Colonic mucosa (tissue), 4 donors: ENCODE measurements around the gene ANXA2. TPM values are rescaled to one million over a fixed set of nuclear protein-coding genes. Genes with fewer than 3 reads are reported as not detected.

Experiments
- DNase-seq: peaks from one replicate; pipeline ENCODE4 v3.0.0-alpha.2; 2020
- H3K27ac ChIP-seq: fragments of 200-600 bp; one replicate; pipeline ENCODE4 v1.8.0; 2021
- H3K27me3 ChIP-seq: fragments of 200-600 bp; one replicate; pipeline ENCODE4 v1.8.0; 2021
- H3K36me3 ChIP-seq: fragments of 200-600 bp; one replicate; pipeline ENCODE4 v1.8.0; 2021
- H3K4me1 ChIP-seq: fragments of 200-600 bp; one replicate; pipeline ENCODE4 v1.8.0; 2021; ENCODE audit warnings: mild to moderate bottlenecking
- H3K4me3 ChIP-seq: fragments of 200-600 bp; one replicate; pipeline ENCODE4 v1.8.0; 2021
- H3K9ac ChIP-seq, 2 donors: one replicate each; pipeline ENCODE4 v1.7.0; 2013; ENCODE audit warnings: control low read depth in 2 of 2, low read depth in 2 of 2, low read length in 2 of 2
- H3K9me3 ChIP-seq: fragments of 200-600 bp; one replicate; pipeline ENCODE4 v1.8.0; 2021
- intact Hi-C: fragments of 100-400 bp; cut with DNase I; formaldehyde crosslinking; loops from one replicate; pipeline ENCODE4 v1.14.1; 2022
- total RNA-seq, 2 donors: library from RNA; stranded (reverse); fragmentation: NEBNext Ultra II Directional in 1 of 2; extraction: Animal tissue kit (Norgen Biotek cat#: 25700) in 1 of 2; gene quantifications; one replicate each; pipeline ENCODE4 v1.2.1, GENCODE V29; 2021
- TF ChIP-seq, protein P1 (sequence below): fragments of 200-600 bp; IDR thresholded peaks from one replicate; pipeline ENCODE4 v1.8.0; 2022; ENCODE audit warnings: antibody characterized with exemption, mild to moderate bottlenecking
- donor health status: healthy.
- donor health status: DM: no; HTN: no; CAD: no.
- donor health status: DM: no; HTN: no; CAD: no.

Gene ANXA2
- total RNA-seq, 2 donors from 2014 or later = 813 to 816 TPM

DNA sequence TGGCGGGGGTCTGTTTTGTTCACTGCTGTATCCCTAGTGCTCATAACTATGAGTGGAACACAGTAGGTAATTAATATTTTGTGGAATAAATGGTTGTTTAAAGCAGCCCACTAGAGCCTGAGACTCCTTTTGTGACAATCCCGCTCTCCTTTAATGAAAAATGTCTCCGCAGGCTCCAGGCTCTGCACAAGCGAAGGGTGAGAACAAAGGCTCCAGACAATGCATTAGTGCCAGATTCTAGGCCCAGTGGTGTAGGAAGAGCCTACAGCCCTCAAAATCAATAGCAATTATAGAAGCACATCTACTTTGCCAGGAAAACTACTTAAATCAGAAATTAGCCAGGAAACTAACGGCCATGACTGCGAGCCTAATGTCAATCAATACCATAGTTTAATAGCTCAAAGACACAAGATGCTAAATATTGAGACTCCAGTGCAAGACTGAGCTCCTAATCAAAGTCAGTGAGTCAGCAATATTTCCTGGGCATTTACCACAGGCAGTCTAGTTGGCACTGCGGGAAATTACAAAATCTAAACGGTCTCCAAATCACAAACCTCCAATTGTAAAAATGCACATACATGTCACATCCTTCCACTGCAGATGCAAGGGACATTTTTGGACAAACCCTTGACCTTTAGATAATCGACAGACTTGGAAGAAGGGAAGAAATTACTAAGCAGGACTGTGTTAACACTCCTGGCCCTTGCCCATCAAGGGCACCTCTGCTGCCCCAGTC, 2.3 kb downstream of the ANXA2 start:
- H3K9ac ChIP-seq = peak overlapping the region in 1 of 2 donors; percentile 99
- no peaks in the 10 kb centered on the region for H3K36me3 ChIP-seq
- H3K4me3 ChIP-seq = peak overlapping the region; percentile 74
- no peaks in the 10 kb centered on the region for H3K9me3 ChIP-seq
- no peak for DNase-seq
- peak overlapping the region; percentile 95 for H3K27ac ChIP-seq
- intact Hi-C loops = no loop called here
- H3K4me1 ChIP-seq = peaks cover 4% of the 10 kb centered on the region
- no peaks in the 10 kb centered on the region for H3K27me3 ChIP-seq
- TF ChIP-seq, protein P1, sequence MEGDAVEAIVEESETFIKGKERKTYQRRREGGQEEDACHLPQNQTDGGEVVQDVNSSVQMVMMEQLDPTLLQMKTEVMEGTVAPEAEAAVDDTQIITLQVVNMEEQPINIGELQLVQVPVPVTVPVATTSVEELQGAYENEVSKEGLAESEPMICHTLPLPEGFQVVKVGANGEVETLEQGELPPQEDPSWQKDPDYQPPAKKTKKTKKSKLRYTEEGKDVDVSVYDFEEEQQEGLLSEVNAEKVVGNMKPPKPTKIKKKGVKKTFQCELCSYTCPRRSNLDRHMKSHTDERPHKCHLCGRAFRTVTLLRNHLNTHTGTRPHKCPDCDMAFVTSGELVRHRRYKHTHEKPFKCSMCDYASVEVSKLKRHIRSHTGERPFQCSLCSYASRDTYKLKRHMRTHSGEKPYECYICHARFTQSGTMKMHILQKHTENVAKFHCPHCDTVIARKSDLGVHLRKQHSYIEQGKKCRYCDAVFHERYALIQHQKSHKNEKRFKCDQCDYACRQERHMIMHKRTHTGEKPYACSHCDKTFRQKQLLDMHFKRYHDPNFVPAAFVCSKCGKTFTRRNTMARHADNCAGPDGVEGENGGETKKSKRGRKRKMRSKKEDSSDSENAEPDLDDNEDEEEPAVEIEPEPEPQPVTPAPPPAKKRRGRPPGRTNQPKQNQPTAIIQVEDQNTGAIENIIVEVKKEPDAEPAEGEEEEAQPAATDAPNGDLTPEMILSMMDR = no peak

DNA sequence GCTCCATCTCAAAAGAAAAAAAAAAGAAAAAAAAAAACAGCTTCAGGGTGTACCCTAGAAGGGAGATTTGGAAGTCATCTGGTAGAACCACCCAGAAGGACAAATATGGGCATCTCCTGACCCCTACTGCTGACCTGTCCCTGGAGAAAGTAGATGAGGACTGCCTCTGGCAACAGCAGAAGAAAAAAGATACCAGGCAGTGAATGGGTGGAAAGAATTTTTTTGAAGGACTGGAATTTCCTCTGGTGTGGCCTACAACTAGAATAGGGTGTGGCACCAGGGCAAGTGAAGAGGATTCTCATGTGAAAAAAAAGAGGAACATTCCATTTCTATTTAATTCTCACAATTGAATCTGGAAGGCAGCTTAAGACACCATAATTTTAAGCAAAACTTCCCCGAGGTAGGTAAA, 3.1 kb downstream of the ANXA2 start:
- Histone ChIP-seq H3K9me3 (no peaks in the 10 kb centered on the region), H3K4me3 (peak overlapping the region; percentile 9), H3K9ac (peak overlapping the region in 1 of 2 donors; percentile 99), H3K27ac (peak overlapping the region; percentile 95), H3K4me1 (peaks cover 6% of the 10 kb centered on the region), H3K36me3 (no peaks in the 10 kb centered on the region), H3K27me3 (no peaks in the 10 kb centered on the region)
- DNase-seq = no peak
- TF ChIP-seq, protein P1 = no peak
- intact Hi-C loops = no loop called here

DNA sequence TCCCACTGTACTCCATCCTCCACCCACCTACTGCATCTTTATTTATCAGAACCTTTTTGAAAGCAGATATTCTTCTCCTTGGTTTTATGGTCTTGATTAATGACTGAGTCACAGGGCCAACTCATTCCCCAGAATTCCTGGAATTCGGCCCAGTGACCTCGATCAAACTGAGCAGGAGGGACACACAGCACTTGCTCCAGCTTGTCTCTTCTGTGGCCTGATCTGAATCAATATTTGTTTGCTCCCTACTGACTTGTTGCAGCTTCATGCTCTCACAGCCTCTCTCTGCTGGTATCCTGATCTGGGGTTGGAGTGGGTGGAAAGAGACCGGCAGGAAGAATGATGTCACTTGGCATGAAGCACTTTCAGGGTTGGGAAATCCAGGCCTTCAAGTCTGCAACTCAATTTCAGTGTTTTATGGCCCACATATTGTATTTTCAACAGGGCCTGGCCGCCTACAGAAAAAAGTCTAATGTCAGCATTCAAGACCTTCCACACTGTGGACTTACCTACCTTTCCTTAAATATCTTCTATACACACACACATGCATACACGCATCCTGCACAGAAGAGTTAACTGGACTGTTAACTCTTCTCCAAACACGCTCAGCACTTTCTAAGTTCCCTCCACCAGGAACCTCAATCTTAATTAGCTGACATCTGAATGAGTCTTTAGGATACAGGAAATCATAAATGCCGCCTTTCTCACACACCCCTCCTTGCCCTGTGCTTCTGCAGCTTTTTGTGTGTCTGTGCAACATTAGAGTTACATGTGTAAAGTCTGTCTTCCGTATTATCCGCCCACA, 4.6 kb downstream of the ANXA2 start:
- intact Hi-C loops = no loop called here
- Histone ChIP-seq H3K27ac (peak overlapping the region; percentile 95), H3K27me3 (no peaks in the 10 kb centered on the region), H3K36me3 (no peaks in the 10 kb centered on the region), H3K4me3 (no peak overlapping the region), H3K9me3 (no peaks in the 10 kb centered on the region), H3K4me1 (peaks cover 8% of the 10 kb centered on the region), H3K9ac (peak overlapping the region; percentile 51 to 99)
- TF ChIP-seq, protein P1 = no peak
- DNase-seq = peak; percentile 85

DNA sequence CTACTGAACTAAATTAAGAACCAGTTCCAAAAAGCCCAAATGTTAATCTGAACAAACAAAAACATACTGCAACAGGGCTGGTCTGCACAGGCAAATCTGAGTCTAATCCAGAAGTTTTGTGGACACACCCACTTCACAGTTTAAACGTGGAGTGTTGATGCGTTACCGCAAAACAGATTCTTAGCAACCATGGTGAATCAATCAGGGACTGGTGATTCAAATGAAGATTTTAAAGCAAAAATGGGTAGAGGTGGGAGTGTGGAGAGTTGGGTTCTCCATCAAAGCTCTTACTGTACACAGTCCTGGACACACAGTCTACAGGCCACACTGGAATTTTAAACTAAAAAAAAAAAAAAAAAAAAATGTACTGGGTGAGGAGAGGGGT, 5.2 kb downstream of the ANXA2 start:
- H3K9me3 ChIP-seq = no peaks in the 10 kb centered on the region
- intact Hi-C loops = no loop called here
- H3K27ac ChIP-seq = peak overlapping the region; percentile 95
- H3K9ac ChIP-seq = peak overlapping the region in 1 of 2 donors; percentile 99
- no peaks in the 10 kb centered on the region for H3K27me3 ChIP-seq
- peaks cover 8% of the 10 kb centered on the region for H3K4me1 ChIP-seq
- H3K36me3 ChIP-seq = no peaks in the 10 kb centered on the region
- DNase-seq = no peak
- H3K4me3 ChIP-seq = no peak overlapping the region
- TF ChIP-seq, protein P1 = no peak

DNA sequence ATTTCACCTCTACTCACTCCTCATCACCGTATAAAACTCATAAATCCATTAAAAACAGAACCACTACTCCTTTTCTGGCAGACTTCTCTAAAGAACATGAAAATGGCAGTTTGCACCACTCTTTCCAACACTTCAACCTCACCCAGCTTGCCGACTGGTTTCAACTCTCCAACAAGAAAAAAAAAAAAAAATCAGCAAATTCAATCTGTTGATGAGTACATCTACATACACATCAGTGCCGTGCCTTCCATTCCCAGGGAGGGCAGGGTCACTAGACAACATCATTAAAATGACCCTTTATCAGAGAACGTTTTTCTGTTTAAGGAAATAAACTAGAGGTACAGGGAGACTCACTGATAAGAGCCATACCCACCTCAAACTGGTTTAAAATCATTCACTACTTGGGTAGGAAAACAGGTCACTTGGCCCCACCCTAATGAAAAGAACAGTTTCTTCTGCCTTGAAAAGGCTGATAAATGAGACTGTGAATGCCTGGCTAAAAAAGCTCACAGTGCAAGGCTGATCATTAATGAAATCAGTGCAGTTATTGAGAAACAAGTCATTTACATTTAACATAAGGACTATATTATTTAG, 6.0 kb downstream of the ANXA2 start:
- intact Hi-C loops = no loop called here
- Histone ChIP-seq H3K4me3 (no peak overlapping the region), H3K4me1 (peaks cover 8% of the 10 kb centered on the region), H3K9me3 (no peaks in the 10 kb centered on the region), H3K27me3 (no peaks in the 10 kb centered on the region), H3K36me3 (no peaks in the 10 kb centered on the region), H3K9ac (peak overlapping the region in 1 of 2 donors; percentile 76), H3K27ac (peak overlapping the region; percentile 95)
- TF ChIP-seq, protein P1 = no peak
- DNase-seq = no peak
